Ishikawa (cell line): Measurements from ENCODE around the gene DPYD.

Source experiments
- CEBPB ChIP-seq: IDR thresholded peaks from 2 replicates; pipeline ENCODE4 v1.6.1; 2012
- CREB1 ChIP-seq: IDR thresholded peaks from 2 replicates; pipeline ENCODE4 v1.6.1; 2012; ENCODE audit warnings: low read depth
- EGR1 ChIP-seq: IDR thresholded peaks from 2 replicates; pipeline ENCODE4 v1.6.1; 2012
- EP300 ChIP-seq: IDR thresholded peaks from 2 replicates; pipeline ENCODE4 v1.6.1; 2012; ENCODE audit warnings: borderline replicate concordance
- FOXM1 ChIP-seq: IDR thresholded peaks from 2 replicates; pipeline ENCODE4 v1.6.1; 2012; ENCODE audit warnings: low read depth, borderline replicate concordance
- NFIC ChIP-seq: IDR thresholded peaks from 2 replicates; pipeline ENCODE4 v1.6.1; 2012
- RAD21 ChIP-seq: IDR thresholded peaks from 2 replicates; pipeline ENCODE4 v1.6.1; 2012; ENCODE audit warnings: low read depth
- TAF1 ChIP-seq: IDR thresholded peaks from 2 replicates; pipeline ENCODE4 v1.6.1; 2012; ENCODE audit warnings: low read depth, mild to moderate bottlenecking
- TEAD4 ChIP-seq: IDR thresholded peaks from 2 replicates; pipeline ENCODE4 v1.6.1; 2012
- YY1 ChIP-seq: IDR thresholded peaks from 2 replicates; pipeline ENCODE4 v1.6.1; 2012; ENCODE audit warnings: low read depth
- ZBTB7A ChIP-seq: IDR thresholded peaks from 2 replicates; pipeline ENCODE4 v1.6.1; 2012; ENCODE audit warnings: low read depth
- TF ChIP-seq, protein P1 (sequence below): IDR thresholded peaks from 2 replicates; pipeline ENCODE4 v1.6.1; 2012
- TF ChIP-seq, protein P2 (sequence below): IDR thresholded peaks from 2 replicates; pipeline ENCODE4 v1.6.1; 2012; ENCODE audit warnings: low read depth, mild to moderate bottlenecking
- TF ChIP-seq, protein P3 (sequence below): IDR thresholded peaks from 2 replicates; pipeline ENCODE4 v1.6.1; 2012

GRCh38 chr1:97784661-97785060, 136.2 kb downstream of the DPYD start:
- TF ChIP-seq CEBPB, result no peak
- TF ChIP-seq, protein P1, sequence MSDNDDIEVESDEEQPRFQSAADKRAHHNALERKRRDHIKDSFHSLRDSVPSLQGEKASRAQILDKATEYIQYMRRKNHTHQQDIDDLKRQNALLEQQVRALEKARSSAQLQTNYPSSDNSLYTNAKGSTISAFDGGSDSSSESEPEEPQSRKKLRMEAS, result no peak
- no peak for TF ChIP-seq EGR1
- no peak for TF ChIP-seq RAD21
- TF ChIP-seq, protein P2, sequence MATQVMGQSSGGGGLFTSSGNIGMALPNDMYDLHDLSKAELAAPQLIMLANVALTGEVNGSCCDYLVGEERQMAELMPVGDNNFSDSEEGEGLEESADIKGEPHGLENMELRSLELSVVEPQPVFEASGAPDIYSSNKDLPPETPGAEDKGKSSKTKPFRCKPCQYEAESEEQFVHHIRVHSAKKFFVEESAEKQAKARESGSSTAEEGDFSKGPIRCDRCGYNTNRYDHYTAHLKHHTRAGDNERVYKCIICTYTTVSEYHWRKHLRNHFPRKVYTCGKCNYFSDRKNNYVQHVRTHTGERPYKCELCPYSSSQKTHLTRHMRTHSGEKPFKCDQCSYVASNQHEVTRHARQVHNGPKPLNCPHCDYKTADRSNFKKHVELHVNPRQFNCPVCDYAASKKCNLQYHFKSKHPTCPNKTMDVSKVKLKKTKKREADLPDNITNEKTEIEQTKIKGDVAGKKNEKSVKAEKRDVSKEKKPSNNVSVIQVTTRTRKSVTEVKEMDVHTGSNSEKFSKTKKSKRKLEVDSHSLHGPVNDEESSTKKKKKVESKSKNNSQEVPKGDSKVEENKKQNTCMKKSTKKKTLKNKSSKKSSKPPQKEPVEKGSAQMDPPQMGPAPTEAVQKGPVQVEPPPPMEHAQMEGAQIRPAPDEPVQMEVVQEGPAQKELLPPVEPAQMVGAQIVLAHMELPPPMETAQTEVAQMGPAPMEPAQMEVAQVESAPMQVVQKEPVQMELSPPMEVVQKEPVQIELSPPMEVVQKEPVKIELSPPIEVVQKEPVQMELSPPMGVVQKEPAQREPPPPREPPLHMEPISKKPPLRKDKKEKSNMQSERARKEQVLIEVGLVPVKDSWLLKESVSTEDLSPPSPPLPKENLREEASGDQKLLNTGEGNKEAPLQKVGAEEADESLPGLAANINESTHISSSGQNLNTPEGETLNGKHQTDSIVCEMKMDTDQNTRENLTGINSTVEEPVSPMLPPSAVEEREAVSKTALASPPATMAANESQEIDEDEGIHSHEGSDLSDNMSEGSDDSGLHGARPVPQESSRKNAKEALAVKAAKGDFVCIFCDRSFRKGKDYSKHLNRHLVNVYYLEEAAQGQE, result no peak
- TF ChIP-seq EP300, result no peak
- TF ChIP-seq, protein P3, sequence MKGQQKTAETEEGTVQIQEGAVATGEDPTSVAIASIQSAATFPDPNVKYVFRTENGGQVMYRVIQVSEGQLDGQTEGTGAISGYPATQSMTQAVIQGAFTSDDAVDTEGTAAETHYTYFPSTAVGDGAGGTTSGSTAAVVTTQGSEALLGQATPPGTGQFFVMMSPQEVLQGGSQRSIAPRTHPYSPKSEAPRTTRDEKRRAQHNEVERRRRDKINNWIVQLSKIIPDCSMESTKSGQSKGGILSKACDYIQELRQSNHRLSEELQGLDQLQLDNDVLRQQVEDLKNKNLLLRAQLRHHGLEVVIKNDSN, result no peak
- TF ChIP-seq TAF1, result no peak
- no peak for TF ChIP-seq YY1
- no peak for TF ChIP-seq FOXM1
- no peak for TF ChIP-seq NFIC
- TF ChIP-seq CREB1, result no peak
- TF ChIP-seq ZBTB7A, result no peak
- TF ChIP-seq TEAD4, result no peak
